GM19324 (cell line): ENCODE data around the gene OPRL1.

Source experiments
- ATAC-seq: cut with Tn5 transposase; IDR thresholded peaks from one replicate; pipeline ENCODE4 v1.9.1; 2021; ENCODE audit warnings: mild to moderate bottlenecking, moderate library complexity; ENCODE audit not compliant: unreplicated experiment, low FRiP score

The OPRL1 gene

DNA sequence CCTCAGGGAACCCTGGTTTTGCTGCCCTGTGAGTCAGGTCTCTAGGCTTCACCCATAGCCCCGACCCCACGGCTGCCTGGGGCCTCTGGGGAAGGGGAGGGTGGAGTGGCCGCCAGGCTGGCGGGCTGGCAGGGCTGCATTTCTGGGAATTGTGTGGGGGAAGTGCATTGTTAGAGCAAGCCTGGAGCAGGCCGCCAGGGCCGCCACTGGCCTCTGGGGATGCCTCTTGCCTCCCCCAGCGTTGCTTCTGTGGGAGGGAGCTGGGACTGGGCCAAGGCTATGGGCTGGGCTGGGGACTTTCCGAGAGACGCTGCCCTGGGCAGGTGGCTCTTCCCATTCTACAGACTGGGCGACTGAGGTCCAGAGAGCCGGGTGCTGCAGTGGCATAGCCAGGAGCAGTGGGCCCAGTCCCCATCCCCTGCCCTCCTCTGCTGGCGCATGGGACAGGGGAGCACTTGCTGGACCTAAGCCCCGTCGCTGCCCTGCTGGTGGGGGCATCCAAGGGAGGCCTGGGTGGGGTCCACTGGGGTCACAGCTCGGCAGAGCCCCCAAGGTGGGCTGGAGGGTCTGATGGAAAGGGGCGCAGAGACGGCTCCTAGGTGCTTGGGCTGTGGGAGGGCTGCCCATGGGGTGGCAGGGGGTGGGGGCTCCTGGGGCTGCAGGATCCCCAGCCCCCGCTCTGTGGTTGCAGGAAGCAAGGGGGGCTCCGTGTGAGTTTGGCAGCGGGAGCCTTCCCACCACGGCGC, 23.8 kb upstream of the OPRL1 start:
- ATAC-seq, result no peak

DNA sequence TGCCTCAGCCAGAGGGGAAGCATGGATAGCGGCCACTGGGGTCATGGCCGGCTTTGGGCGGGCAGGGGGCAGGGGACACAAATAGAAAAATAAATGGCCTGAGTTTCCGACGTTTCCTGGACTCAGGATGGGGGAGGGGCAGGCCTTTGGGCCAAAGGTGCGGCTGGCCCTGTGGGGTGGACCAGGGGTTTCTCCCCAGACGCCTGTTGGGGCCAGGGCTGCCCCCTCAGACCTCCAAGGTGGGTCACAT, 23.3 kb upstream of the OPRL1 start:
- no peak for ATAC-seq

DNA sequence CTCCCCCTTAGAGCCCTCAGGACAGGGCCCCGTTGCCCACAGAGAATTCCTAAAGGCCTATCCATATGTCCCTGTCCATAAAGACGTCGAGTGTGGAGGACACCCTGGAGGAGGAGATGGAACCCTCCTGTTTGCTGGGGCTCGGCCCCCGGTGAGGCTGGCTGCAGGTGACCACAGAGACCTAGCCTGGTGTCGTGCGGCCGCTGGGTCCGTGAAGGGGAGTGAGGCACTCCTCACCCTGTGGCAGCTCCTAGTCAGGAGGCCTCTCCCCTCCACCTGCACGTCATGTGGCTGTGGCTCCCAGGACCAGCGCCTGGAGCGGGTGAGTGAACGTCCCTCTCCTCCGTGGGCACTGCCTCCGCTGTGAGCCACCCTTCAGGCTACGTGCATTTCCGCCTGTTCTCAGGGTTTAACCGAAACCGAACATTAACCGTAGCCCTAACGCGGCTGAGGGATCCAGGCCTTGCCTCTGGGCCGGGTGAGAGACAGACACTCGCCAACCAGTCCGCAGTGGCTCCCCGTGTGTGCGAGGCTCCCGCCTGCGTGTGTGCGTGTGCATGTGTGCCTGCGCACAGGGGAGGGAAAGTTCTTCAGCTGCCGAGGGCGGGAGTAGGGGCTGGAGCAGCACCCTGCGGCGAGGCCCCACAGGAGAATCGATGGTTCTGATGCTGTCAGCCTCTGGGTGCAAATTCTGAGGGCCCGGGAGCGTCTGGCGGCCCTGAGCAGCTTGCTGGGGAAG, 22.8 kb upstream of the OPRL1 start:
- no peak for ATAC-seq

GRCh38 chr20:64057628-64058498, 22.0 kb upstream of the OPRL1 start:
- no peak for ATAC-seq

GRCh38 chr20:64058536-64058935, 21.3 kb upstream of the OPRL1 start:
- ATAC-seq, result no peak

GRCh38 chr20:64062276-64062595, 17.6 kb upstream of the OPRL1 start:
- ATAC-seq, result no peak

GRCh38 chr20:64062596-64063388, 17.1 kb upstream of the OPRL1 start, which contains the start of gene TCEA2:
TSS of gene TCEA2 (plus strand) at chr20:64063198. CDS start at chr20:64063313, 115 bp downstream.
- peak; percentile 76 for ATAC-seq

DNA sequence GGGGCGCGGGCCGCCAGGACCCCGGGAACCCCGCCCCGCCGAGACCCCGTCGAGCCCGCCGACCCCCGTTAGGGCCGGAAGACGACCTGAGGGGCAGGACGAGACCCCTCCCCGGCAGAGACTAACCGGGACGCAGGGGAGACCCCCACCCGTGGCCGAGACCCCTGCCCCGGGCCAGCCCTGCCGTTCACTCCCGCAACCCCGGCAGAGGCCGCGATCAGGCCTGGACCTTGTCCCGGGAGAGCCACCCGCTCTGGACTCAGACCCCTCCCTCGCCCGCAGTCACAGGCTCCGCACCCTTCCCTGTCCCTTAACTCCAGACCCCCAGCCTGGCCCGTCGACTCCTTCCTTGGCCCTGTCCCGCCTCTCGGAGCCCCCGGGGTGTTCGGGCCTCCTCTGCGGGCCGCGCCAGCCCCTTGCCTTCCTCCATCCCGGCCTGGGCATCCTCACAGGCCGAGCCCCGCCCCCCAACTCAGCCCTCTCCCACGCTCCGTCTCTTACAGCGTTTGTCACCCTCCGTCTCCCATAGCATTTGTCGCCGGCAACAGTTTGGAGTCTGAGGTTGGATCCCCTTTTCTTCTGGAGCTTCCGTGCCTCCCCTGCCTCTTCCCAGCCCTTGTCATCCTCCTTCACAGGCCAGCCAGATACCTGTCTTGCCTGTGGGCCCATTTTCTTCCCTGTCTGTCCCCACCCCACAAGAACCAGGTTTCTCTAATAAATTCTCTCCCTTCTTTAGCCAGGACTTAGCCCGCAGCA, 16.3 kb upstream of the OPRL1 start:
- ATAC-seq, result no peak

GRCh38 chr20:64064145-64064698, 15.7 kb upstream of the OPRL1 start:
- no peak for ATAC-seq

- ATAC-seq, result no peak
Observed at GRCh38 chr20:64065062-64065973, 14.6 kb upstream of the OPRL1 start.

DNA sequence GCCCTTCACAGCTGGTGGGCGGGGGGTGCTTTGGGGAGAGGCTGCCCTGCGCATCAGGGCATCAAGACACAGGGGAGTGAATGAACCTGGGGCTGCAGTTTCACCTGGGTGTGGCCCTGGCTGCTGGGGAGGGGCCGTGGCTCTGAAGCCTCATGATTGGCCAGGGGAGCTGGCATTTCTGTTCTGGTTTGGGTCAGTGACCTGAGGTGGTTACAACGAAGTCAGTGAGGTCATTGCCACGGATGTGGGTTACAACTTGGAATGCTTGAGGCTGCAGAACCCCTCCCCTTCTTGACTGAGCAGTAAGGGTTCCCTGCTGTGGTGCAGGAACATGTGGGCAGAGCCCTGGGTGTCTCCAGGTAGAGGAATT, 13.9 kb upstream of the OPRL1 start:
- ATAC-seq, result no peak

DNA sequence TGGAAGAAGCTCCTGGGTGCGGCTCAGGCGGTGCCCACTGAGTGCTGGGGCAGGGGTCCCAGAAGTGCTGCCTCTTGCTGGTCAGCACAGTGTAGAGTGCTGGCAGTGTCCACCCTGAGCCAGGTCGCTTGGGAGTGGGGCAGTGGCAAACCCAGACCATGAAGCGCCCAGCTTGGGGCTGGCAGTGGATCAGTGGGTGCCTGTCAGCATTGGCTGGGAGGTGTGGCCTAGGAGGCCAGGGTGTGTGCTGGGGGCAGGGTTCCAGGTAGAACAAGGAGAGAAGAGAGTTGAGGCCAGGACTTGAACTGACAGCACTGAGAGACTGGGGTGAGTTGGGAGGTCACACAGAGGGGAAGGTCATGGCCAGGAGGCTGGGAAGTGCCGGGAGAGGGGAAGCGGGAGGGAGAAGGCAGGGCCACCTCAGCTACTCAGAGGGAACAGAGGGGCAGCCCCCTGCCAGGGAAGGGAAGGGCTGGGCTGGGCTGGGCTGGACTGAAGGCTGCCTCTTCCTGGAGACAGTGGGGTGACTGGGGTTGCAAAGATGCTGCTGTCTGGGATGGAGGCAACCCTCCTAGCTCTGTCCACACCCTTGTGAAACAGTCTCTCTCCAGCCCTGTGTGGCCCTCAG, 12.8 kb upstream of the OPRL1 start:
- ATAC-seq, result no peak

GRCh38 chr20:64067733-64068307, 12.1 kb upstream of the OPRL1 start:
- ATAC-seq, result no peak

- ATAC-seq, result no peak
Observed at GRCh38 chr20:64068386-64069208, 11.3 kb upstream of the OPRL1 start.

DNA sequence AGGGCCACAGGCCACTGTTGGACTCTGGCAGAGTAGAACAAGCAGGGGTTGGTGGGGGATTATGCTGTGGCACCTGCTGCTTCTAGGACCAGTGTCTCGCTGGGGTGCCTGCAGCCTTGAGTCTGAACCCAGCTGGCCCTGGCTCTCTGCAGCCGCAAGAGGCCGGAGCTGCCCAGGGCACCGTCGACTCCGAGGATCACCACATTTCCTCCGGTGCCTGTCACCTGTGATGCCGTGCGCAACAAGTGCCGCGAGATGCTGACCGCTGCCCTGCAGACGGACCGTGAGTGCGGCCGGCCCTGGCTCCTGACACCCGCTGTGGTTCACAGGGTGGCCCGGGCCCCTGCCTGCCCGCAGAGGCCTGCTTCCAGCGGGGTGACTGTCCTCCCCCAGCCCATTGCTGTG, 10.7 kb upstream of the OPRL1 start:
- no peak for ATAC-seq

- no peak for ATAC-seq
Observed at GRCh38 chr20:64069614-64070243, 10.2 kb upstream of the OPRL1 start.
